Sigmoid colon (tissue), 7 donors: ENCODE data around the gene S100A7A. TPM values are rescaled to one million over a fixed set of nuclear protein-coding genes. Genes with fewer than 3 reads are reported as not detected.
"Not testable (repeated sequence)": the region's sequence is repeated elsewhere in the genome, so short reads cannot be mapped to it uniquely, and the experiment has no call there.

ENCODE experiments used
- DNase-seq: peaks from one replicate; pipeline ENCODE4 v3.0.0-alpha.2; 2019
- H3K27ac ChIP-seq, 4 donors: fragments of 200-600 bp; sonication (generic); one replicate each; pipeline ENCODE4 v1.5.1; 2016 to 2019; ENCODE audit warnings: mild to moderate bottlenecking in 1 of 4
- H3K27me3 ChIP-seq, 3 donors: fragments of 200-600 bp; sonication (generic); one replicate each; pipeline ENCODE4 v1.5.1; 2019; ENCODE audit warnings: mild to moderate bottlenecking in 1 of 3
- H3K36me3 ChIP-seq, 4 donors: fragments of 200-600 bp; sonication (generic); one replicate each; pipeline ENCODE4 v1.5.1; 2016 to 2019
- H3K4me1 ChIP-seq, 4 donors: fragments of 200-600 bp; sonication (generic); one replicate each; pipeline ENCODE4 v1.5.1; 2017 to 2019
- H3K4me3 ChIP-seq, 4 donors: fragments of 200-600 bp; sonication (generic); one replicate each; pipeline ENCODE4 v1.5.1; 2017 to 2019; ENCODE audit warnings: mild to moderate bottlenecking in 2 of 4, moderate library complexity in 1 of 4
- H3K9me3 ChIP-seq, 4 donors: fragments of 200-600 bp in 3 of 4; sonication (generic) in 3 of 4; one replicate each; pipeline versions ENCODE4 v1.5.1 to v1.6.1; 2013 to 2019
- CTCF ChIP-seq, 4 experiments: fragments of 450-650 bp in 3 of 4; fragments of 200-600 bp in 1 of 4; IDR thresholded peaks; one replicate each; pipeline ENCODE4 v1.5.1; 2016 to 2019; ENCODE audit warnings: antibody characterized with exemption in 4 of 4, mild to moderate bottlenecking in 3 of 4, moderate library complexity in 2 of 4
- EP300 ChIP-seq, 4 donors: sonication (generic); formaldehyde crosslinking; IDR thresholded peaks; one replicate each; pipeline ENCODE4 v1.6.1; 2017; ENCODE audit warnings: antibody characterized with exemption in 4 of 4
- POLR2A ChIP-seq, 2 donors: fragments of 450-650 bp; IDR thresholded peaks; one replicate each; pipeline ENCODE4 v1.6.1; 2016; ENCODE audit warnings: antibody characterized with exemption in 2 of 2, mild to moderate bottlenecking in 2 of 2, moderate library complexity in 2 of 2
- POLR2AphosphoS5 ChIP-seq, 4 donors: sonication (generic); formaldehyde crosslinking; IDR thresholded peaks; one replicate each; pipeline ENCODE4 v1.6.1; 2017; ENCODE audit warnings: antibody characterized with exemption in 4 of 4
- WGBS, 2 donors: extraction: QIAGEN DNeasy Blood & Tissue Kit; methylation state at CpG; one replicate each; pipeline ENCODE4 v1.1.7; 2013; 5-methylcytosine and 5-hydroxymethylcytosine counted together
- intact Hi-C: fragments of 100-400 bp; cut with DNase I; formaldehyde crosslinking; loops from one replicate; pipeline ENCODE4 v1.15.1; 2023
- polyA plus RNA-seq, 3 donors: library from polyadenylated mRNA; stranded (reverse); fragments of 200-250 nt; gene quantifications; one replicate each; pipeline ENCODE4 v1.2.3, GENCODE V29; 2013
- total RNA-seq, 4 donors: library from RNA; depleted of rRNA; stranded (reverse); fragments of >200 nt; gene quantifications; one replicate each; pipeline ENCODE4 v1.1.0, GENCODE V29; 2016
- donor health status: healthy with polysubstance abuse.
- donor health status: Bipolar disorder and iron deficiency.
- donor health status: healthy.

S100A7A gene
- total and polyA plus RNA-seq, 7 donors: not detected

- WGBS, 2 donors: 32 to 38% methylated on average over 15 of the region's 15 CpGs
- H3K4me1 ChIP-seq: no peaks in the 10 kb centered on the region
- intact Hi-C loops: no loop called here
- DNase-seq: no peak
- no peaks in the 10 kb centered on the region for H3K36me3 ChIP-seq
- H3K4me3 ChIP-seq: no peak overlapping the region
- no peak overlapping the region for H3K27ac ChIP-seq
- peaks cover 0 to 3% (median 0%) of the 10 kb centered on the region in 4 donors for H3K9me3 ChIP-seq
- no peak for TF ChIP-seq CTCF (IDR thresholded peaks at IDR 0.05)
- TF ChIP-seq POLR2A (IDR thresholded peaks at IDR 0.05): no peak
- no peak for TF ChIP-seq EP300 (IDR thresholded peaks at IDR 0.05)
- no peak for TF ChIP-seq POLR2AphosphoS5 (IDR thresholded peaks at IDR 0.05)
- peaks cover 0 to 4% (median 0%) of the 10 kb centered on the region in 3 donors for H3K27me3 ChIP-seq
Observed at GRCh38 chr1:153404768-153405167, 11.6 kb upstream of the S100A7A start.

- H3K36me3 ChIP-seq, DNase-seq, H3K4me1 ChIP-seq, H3K27me3 ChIP-seq, H3K4me3 ChIP-seq, intact Hi-C loops, H3K27ac ChIP-seq, H3K9me3 ChIP-seq: not testable (repeated sequence)
- 78 to 82% methylated on average over 6 of the region's 6 CpGs for WGBS, 2 donors
Observed at GRCh38 chr1:153405825-153406599, 10.3 kb upstream of the S100A7A start.

- intact Hi-C loops, DNase-seq, H3K4me1 ChIP-seq, H3K27ac ChIP-seq, H3K27me3 ChIP-seq, H3K9me3 ChIP-seq, H3K4me3 ChIP-seq, H3K36me3 ChIP-seq: not testable (repeated sequence)
- WGBS, 2 donors: 44 to 56% methylated on average over 11 of the region's 11 CpGs
Observed at GRCh38 chr1:153407274-153407673, 9.0 kb upstream of the S100A7A start.

GRCh38 chr1:153413961-153414360 is 2.4 kb upstream of the S100A7A start:
- H3K9me3 ChIP-seq, intact Hi-C loops, H3K27me3 ChIP-seq, H3K4me3 ChIP-seq, H3K4me1 ChIP-seq, H3K36me3 ChIP-seq, H3K27ac ChIP-seq, DNase-seq: not testable (repeated sequence)

GRCh38 chr1:153417136-153417888 is 992 bp downstream of the S100A7A start:
- intact Hi-C loops: no loop called here
- H3K27ac ChIP-seq: no peak overlapping the region
- WGBS, 2 donors: 74 to 85% methylated on average over 12 of the region's 12 CpGs
- peaks cover 0 to 4% (median 0%) of the 10 kb centered on the region in 3 donors for H3K27me3 ChIP-seq
- no peak overlapping the region for H3K4me3 ChIP-seq
- no peaks in the 10 kb centered on the region for H3K9me3 ChIP-seq
- no peak for DNase-seq
- H3K4me1 ChIP-seq: no peaks in the 10 kb centered on the region
- no peaks in the 10 kb centered on the region for H3K36me3 ChIP-seq
- TF ChIP-seq CTCF (IDR thresholded peaks at IDR 0.05): no peak
- TF ChIP-seq EP300 (IDR thresholded peaks at IDR 0.05): no peak
- no peak for TF ChIP-seq POLR2AphosphoS5 (IDR thresholded peaks at IDR 0.05)
- no peak for TF ChIP-seq POLR2A (IDR thresholded peaks at IDR 0.05)

GRCh38 chr1:153418758-153419435 is 2.6 kb downstream of the S100A7A start:
- intact Hi-C loops, DNase-seq, H3K27ac ChIP-seq: not testable (repeated sequence)

GRCh38 chr1:153419436-153419793 is 3.1 kb downstream of the S100A7A start:
- H3K27ac ChIP-seq, H3K4me1 ChIP-seq, H3K27me3 ChIP-seq, DNase-seq, intact Hi-C loops, H3K4me3 ChIP-seq, H3K9me3 ChIP-seq, H3K36me3 ChIP-seq: not testable (repeated sequence)
- WGBS, 2 donors: 47 to 62% methylated on average over 2 of the region's 2 CpGs

More at GRCh38 chr1:153418758-153419435, 2.6 kb downstream of the S100A7A start:
- H3K9me3 ChIP-seq, H3K4me3 ChIP-seq, H3K36me3 ChIP-seq, H3K4me1 ChIP-seq, H3K27me3 ChIP-seq: not testable (repeated sequence)
- WGBS, 2 donors: 54 to 70% methylated on average over 7 of the region's 7 CpGs
